HG03460 (cell line): Measurements from ENCODE around the gene TIGD4.
"Not testable (repeated sequence)": the region's sequence is repeated elsewhere in the genome, so short reads cannot be mapped to it uniquely, and the experiment has no call there.

Source experiments
- ATAC-seq: cut with Tn5 transposase; IDR thresholded peaks from one replicate; pipeline ENCODE4 v1.9.1; 2021; ENCODE audit not compliant: unreplicated experiment

Gene TIGD4

GRCh38 chr4:152784490-152785350 is 5.2 kb upstream of the TIGD4 start:
- no peak for ATAC-seq

DNA sequence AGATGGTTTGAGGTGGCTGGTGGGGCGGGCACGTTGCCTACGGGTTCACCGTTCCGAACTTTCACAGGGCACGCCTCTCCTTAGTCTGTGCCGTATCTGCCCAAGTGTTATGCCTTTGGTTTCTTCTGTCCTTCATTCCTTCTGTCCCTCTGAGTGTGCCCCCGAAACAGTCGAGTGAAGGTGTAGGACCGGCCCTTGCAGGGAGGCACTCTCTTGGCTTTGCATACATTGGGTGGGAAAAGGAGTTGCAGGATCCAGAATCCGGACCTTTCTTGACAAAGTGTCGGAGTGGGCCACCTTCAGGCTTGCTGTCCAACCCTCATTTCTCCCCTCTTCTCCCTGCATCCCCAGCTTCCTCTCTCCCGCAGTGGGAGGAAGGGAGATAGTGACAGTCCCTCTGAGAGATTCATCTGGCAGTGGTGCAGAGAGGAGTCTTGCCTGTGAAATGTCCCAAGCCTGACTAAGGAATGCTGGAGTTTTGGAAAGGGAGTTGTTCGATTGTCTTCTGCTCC is 793 bp upstream of the TIGD4 start:
- no peak for ATAC-seq

DNA sequence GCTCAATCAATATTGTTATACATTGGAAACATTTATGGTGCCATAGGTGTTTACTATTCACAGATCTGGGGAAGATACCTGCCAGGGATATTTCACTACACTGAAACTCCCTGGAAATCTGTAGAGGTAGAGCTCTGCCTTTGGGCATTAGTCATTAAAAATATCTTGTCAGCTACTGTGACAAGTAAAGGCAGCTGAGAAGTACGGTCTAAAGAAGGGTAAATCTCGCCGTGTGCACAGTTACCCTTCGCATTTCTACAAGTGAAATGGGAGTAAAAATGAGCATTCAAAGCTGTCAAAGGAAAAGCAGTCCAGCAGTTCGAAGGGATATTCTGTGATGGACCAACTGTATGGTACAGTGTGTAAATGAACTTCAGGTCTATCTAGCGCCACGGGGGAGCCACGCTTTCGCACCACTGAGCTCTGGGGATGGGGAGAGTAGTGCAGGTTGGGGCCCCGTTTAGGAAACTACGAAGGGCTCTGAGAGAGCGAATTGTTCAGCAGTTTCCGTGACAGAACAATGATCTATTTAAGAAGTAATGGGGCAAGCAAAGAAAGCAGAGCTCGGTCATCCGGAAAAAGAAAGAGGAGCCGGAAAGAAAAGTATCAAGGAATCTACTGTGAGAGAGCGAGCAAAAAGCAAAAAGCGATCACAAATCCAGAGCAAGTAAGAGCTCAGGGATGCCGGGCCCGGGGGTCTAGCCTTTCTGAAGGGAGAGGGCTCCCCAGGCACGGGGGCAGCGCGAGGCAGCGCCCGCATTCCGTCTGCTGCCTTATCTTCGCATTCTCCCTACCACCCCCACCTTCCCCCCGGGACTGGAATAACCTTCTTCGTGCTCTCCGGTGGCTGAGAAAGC is 646 bp downstream of the TIGD4 start:
- ATAC-seq = peak; percentile 29

DNA sequence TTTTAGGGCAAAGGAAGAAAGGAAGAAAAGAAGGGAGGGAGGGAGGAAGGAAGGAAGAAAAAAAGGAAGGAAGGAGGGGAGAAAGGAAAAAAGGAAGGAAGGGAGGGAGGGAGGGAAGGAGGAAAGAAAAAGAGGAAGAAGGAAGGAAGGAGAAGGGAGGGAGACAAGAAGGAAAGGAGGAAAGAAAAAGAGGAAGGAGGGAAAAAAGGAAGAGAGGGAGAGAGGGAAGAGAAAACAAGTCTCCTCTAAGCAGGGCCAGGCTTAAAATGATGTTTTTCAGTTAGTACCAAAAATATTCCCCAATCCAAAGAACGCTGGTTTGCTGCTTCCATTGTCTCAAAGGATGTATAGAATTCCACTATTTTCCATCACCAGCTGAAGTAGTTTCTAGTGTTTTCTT is 2.0 kb downstream of the TIGD4 start:
- no peak for ATAC-seq

- ATAC-seq = no peak
Measured at GRCh38 chr4:152776352-152776751, 3.2 kb downstream of the TIGD4 start.

- ATAC-seq = no peak
Measured at GRCh38 chr4:152773953-152774352, 5.6 kb downstream of the TIGD4 start.

DNA sequence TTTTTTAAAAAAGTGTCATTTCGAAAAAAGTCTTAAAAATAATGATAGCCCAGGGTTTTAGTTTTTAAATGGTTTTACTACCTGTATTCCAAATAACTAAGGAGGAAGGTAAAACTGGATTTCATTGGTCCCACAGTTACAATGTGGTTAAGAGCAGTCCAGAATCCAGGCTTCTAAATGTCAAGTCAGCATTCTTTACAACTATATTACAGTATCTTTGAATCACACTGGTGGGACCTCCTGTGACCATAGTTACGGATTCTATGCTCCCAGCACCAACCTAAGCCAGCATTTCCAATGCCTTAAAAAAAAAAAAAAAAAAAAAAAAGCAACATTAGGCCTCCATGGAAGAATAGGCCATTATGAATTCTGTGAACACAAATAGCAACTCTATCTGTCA is 6.2 kb downstream of the TIGD4 start:
- ATAC-seq = no peak

GRCh38 chr4:152771741-152772533 is 7.6 kb downstream of the TIGD4 start:
- no peak for ATAC-seq

DNA sequence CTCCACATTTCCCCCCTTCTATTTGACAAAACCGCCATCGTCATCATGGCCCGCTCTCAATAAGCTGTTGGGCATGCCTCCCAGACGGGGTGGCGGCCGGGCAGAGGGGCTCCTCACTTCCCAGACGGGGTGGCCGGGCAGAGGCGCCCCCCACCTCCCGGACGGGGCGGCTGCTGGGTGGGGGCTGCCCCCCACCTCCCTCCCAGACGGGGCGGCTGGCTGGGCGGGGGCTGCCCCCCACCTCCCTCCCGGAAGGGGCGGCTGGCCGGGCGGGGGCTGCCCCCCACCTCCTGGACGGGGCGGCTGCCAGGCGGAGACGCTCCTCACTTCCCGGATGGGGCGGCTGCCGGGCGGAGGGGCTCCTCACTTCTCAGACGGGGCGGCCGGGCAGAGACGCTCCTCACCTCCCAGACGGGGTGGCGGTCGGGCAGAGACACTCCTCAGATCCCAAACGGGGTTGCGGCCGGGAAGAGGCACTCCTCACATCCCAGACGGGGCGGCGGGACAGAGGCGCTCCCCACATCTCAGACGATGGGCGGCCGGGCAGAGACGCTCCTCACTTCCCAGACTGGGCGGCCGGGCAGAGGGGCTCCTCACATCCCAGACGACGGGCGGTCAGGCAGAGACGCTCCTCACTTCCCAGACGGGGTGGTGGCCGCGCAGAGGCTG is 14.3 kb downstream of the TIGD4 start:
- not testable (repeated sequence) for ATAC-seq

- ATAC-seq = no peak
Measured at GRCh38 chr4:152763796-152764195, 15.7 kb downstream of the TIGD4 start.

DNA sequence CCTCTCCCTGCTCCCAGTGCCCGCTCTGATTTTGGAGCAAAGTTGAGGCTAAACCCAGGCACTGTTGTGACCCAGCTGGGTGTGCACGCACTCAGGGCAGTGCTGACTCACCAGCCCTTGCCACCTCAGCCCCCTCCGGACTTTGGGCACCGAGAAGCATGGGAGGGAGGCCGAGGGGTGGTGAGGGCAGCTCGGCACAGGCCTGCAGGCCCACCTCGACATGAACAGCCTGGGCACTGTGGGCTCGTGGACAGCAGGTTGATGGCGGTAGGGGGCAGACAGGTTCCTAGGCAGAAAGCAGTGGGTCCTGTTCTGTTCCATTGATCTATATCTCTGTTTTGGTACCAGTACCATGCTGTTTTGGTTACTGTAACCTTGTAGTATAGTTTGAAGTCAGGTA is 30.9 kb downstream of the TIGD4 start:
- no peak for ATAC-seq

DNA sequence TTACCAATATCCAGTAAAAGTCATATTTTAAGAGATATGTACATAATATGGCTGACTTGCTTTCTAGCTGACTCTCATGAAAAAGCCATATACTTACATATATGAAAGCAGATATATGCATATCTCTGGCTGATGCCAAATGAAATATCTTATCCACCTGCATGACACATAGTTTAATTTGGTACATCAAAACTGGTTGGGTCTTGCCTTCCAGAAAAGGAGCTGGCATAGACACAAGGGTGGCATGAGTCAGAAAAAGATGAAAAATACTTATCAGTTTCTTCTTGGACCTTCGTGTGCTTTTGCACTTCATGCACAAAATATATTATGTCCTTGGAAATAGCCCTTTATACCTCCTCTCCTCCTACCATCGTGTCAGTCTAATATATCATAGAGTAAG is 32.1 kb downstream of the TIGD4 start:
- ATAC-seq = no peak

- no peak for ATAC-seq
Measured at GRCh38 chr4:152738827-152739226, 40.7 kb downstream of the TIGD4 start.

GRCh38 chr4:152735906-152736305 is 43.6 kb downstream of the TIGD4 start:
- no peak for ATAC-seq

- ATAC-seq = no peak
Measured at GRCh38 chr4:152735396-152735859, 44.1 kb downstream of the TIGD4 start.

- no peak for ATAC-seq
Measured at GRCh38 chr4:152734699-152735050, 44.9 kb downstream of the TIGD4 start.

- ATAC-seq = no peak
Measured at GRCh38 chr4:152734015-152734698, 45.4 kb downstream of the TIGD4 start.

- no peak for ATAC-seq
Measured at GRCh38 chr4:152731997-152732396, 47.5 kb downstream of the TIGD4 start.

DNA sequence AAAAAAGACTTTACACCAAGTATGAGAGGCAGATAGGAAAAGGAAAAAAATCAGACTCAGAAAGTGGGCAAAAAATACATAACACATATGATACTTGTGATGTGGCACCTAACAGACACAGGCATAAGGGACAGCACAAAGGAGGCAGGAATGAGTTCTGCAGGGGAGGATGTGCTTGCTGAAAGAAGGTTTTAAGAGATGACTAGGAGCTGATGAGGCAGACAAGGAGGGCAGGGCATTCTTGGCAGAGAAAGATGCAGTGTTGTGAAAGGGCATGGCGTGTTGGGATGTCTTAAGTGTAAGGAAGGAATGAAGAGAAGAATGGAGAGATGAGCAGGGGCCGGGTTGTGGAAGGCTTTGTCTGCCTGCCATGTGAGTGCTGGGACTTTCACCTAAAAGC is 50.1 kb downstream of the TIGD4 start:
- ATAC-seq = no peak

DNA sequence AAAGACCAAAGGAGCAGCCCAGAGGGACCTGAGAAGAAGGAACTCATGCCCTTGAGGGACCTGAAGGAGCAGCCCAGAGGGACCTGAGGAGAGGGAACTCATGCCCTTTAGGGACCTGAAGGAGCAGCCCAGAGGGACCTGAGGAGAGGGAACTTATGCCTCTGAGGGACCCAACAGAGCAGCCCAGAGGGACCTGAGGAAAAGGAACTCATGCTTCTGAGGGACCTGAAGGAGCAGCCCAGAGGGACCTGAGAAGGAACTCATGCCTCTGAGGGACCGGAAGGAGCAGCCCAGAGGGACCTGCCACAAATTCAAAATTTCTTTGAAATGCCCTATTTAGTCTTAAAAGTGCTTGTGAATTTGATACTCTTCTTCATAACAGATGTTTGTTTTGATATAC is 51.2 kb downstream of the TIGD4 start:
- no peak for ATAC-seq
